T-cell (primary cell): ENCODE results near the gene RPS14. TPM values are rescaled to one million over a fixed set of nuclear protein-coding genes. Genes with fewer than 3 reads are reported as not detected.

Source experiments
- ATAC-seq, 4 experiments: fragments of 200-7000 bp in 3 of 4; fragments of 150-1000 bp in 1 of 4; cut with Tn5 transposase; replicated peaks in 1 of 4; 1 replicate in 3 of 4; 2 replicates in 1 of 4; pipeline ENCODE4 v1.10.0; 2021; ENCODE audit warnings: moderate library complexity in 3 of 4, mild to moderate bottlenecking in 2 of 4, moderate number of reproducible peaks in 1 of 4
- CTCF ChIA-PET, 2 donors: fragments of 300-600 bp; sonication (Branson Sonifier 250); formaldehyde crosslinking; loops; one replicate each; lab custom pipeline; 2022; ENCODE audit warnings: antibody characterized with exemption in 2 of 2; lab: Charles Lee
- POLR2A ChIA-PET, 2 donors: fragments of 300-600 bp; sonication (Branson Sonifier 250); formaldehyde crosslinking; loops; one replicate each; lab custom pipeline; 2022; ENCODE audit warnings: antibody characterized with exemption in 2 of 2; lab: Charles Lee
- DNase-seq, 35 experiments: peaks; one replicate each; pipeline versions ENCODE4 v3.0.0 to v3.0.0-alpha.2; 2013 to 2023
- H3K27ac ChIP-seq: one replicate; pipeline ENCODE4 v1.5.1; 2013; ENCODE audit warnings: low read length
- H3K27me3 ChIP-seq, 2 experiments: replicated peaks in 1 of 2; 1 replicate in 1 of 2; 2 replicates in 1 of 2; pipeline versions ENCODE4 v1.6.1 to v1.7.0; 2013; ENCODE audit warnings: low read length in 1 of 2, mixed read lengths in 1 of 2; ENCODE audit not compliant: control insufficient read depth in 2 of 2, insufficient read depth in 2 of 2; ENCODE audit errors: extremely low read depth in 1 of 2
- H3K36me3 ChIP-seq, 2 donors: 1 replicate in 1 of 2; 2 replicates in 1 of 2; pipeline versions ENCODE4 v1.6.1 to v1.7.0; 2013; ENCODE audit warnings: low read length in 1 of 2; ENCODE audit not compliant: control insufficient read depth in 2 of 2, insufficient read depth in 1 of 2; ENCODE audit errors: extremely low read depth in 1 of 2
- H3K4me1 ChIP-seq, 2 experiments: 1 replicate in 1 of 2; 2 replicates in 1 of 2; pipeline versions ENCODE4 v1.6.1 to v1.7.0; 2013; ENCODE audit warnings: low read length in 2 of 2, mixed read lengths in 1 of 2; ENCODE audit not compliant: insufficient read depth in 2 of 2, control insufficient read depth in 1 of 2; ENCODE audit errors: extremely low read depth in 1 of 2
- H3K4me3 ChIP-seq, 2 donors: 1 replicate in 1 of 2; 2 replicates in 1 of 2; pipeline versions ENCODE4 v1.5.1 to v1.7.0; 2013; ENCODE audit warnings: mild to moderate bottlenecking in 2 of 2, low read length in 1 of 2, moderate library complexity in 1 of 2; ENCODE audit not compliant: control insufficient read depth in 1 of 2; ENCODE audit errors: extremely low read depth in 1 of 2
- H3K9me3 ChIP-seq: 2 replicates; pipeline ENCODE4 v1.7.0; 2013
- H3K27ac Mint-ChIP-seq, 2 donors: one replicate each; pipeline ENCODE4 v1.8.0; 2020 to 2021; ENCODE audit warnings: mild to moderate bottlenecking in 2 of 2, mixed read lengths in 2 of 2
- H3K27me3 Mint-ChIP-seq, 2 donors: one replicate each; pipeline ENCODE4 v1.8.0; 2021 to 2022; ENCODE audit warnings: mixed read lengths in 2 of 2
- H3K36me3 Mint-ChIP-seq: one replicate; pipeline ENCODE4 v1.8.0; 2021; ENCODE audit warnings: mixed read lengths
- H3K4me1 Mint-ChIP-seq, 3 donors: one replicate each; pipeline ENCODE4 v1.8.0; 2020 to 2022; ENCODE audit warnings: mixed read lengths in 3 of 3, mild to moderate bottlenecking in 1 of 3
- H3K4me3 Mint-ChIP-seq, 3 donors: one replicate each; pipeline ENCODE4 v1.8.0; 2020 to 2022; ENCODE audit warnings: mild to moderate bottlenecking in 3 of 3, mixed read lengths in 3 of 3, moderate library complexity in 3 of 3
- H3K9me3 Mint-ChIP-seq, 3 donors: one replicate each; pipeline ENCODE4 v1.8.0; 2020 to 2022; ENCODE audit warnings: mixed read lengths in 3 of 3
- WGBS: methylation state at CpG from one replicate; pipeline ENCODE4 v1.1.5; 2013; ENCODE audit warnings: missing lambda C conversion rate; ENCODE audit not compliant: insufficient coverage; 5-methylcytosine and 5-hydroxymethylcytosine counted together
- total RNA-seq, 35 experiments: library from RNA in 6 of 35; stranded (reverse) in 6 of 35; fragments of 120-200 nt in 1 of 35; gene quantifications; one replicate each; pipeline versions ENCODE4 v1.2.1 to v1.2.4 and lab custom pipeline; 2013 to 2026

RPS14 gene
- total RNA-seq, 5 donors from 2014 or later (not counting 1 experiment from before 2014, with no cell fraction given) = 4,124 to 5,450 (median 5,009) TPM

DNA sequence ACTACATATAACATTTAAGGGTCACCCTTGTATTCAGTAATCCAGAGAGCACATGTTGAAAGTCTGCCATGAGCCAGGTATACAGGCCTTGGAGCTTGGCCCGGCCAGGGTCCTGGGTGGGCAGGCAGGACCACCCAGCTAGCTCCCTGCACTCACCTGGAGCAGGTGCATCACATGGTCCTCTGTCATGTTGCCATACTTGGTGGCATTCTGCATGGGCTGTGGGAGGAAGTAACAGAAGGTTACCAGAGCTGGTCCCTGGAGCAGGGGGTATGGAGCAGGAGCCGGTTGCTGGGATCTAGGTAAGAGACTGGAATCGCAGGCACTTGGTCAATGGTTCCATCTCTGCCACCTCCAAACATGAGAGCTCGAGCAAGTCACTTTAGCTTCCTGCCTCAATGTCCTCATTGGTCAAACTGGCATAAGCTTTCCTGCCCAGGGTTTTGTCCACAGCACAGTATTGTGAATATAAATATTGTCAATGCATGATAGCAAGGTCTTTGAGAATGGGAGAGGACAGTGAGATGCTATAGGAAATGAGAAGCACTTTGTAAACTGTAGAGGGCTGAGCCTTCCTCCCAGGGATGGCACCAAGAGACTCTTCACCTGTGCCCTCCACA is 43.3 kb downstream of the RPS14 start:
- H3K9me3 ChIP-seq = no peaks in the 10 kb centered on the region
- no peak overlapping the region for H3K4me3 ChIP-seq
- Mint-ChIP-seq H3K4me1 (peaks cover 24 to 36% (median 35%) of the 10 kb centered on the region in 3 donors), H3K27ac (no peak overlapping the region), H3K4me3 (no peak overlapping the region), H3K27me3 (no peaks in the 10 kb centered on the region), H3K36me3 (peaks cover 34% of the 10 kb centered on the region), H3K9me3 (no peaks in the 10 kb centered on the region)
- H3K27me3 ChIP-seq = no peaks in the 10 kb centered on the region
- H3K27ac ChIP-seq = no peak overlapping the region
- peaks cover 22 to 68% of the 10 kb centered on the region in 2 donors for H3K36me3 ChIP-seq
- ATAC-seq = no peak
- H3K4me1 ChIP-seq = peaks cover 13 to 48% of the 10 kb centered on the region in 2 experiments
- POLR2A ChIA-PET = no interaction called here
- CTCF ChIA-PET = interaction anchor here in 1 of 2 donors (0.6 kb wide), 1 partner anchor 50 kb away, joined by 3 read pairs; no protein-coding TSS in a partner anchor
- no peak for DNase-seq
- WGBS = 88% methylated on average over 1 of the region's 4 CpGs

DNA sequence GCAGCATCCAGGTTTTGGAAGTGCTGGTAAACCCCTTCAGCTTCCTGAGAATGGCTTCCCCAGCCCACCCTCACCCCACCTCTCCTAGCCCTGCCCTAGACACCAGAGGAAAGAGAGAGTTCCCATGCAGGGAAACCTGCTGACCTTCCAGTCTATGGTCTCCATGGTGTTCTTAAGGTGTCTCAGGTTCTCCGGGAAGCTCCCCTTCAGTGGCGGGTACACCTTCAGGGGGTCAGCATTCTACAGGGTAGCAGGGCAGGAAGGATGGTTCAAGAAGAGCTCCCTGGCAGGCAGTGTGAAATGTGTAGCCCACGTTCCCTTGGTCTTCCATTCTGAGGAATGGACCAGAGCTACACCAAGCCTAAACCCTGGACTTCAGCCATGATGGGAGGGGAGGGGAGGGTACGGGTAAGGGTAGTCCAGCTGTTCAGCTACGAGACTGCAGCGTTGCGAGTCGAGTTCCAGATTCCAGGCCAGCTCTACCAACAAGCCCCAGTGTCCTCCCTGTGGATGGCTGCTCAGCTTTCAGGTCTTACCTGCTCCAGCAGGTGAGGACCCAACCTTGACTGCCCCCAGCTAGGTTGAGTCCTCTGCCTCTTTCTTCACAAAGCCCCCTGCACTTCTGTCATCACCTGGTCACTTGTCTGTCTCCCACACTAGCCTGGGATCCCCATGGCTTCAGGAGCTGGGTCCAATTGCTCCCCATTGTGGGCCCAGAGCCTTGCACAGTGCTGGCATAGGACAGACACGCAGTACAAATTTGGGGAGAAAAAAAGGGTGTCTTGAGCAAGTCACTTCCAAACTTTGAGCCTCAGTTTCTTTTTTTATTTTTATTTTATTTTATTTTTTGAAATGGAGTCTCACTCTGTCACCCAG is 44.4 kb downstream of the RPS14 start:
- Histone ChIP-seq H3K4me1 (peaks cover 5 to 38% of the 10 kb centered on the region in 2 experiments), H3K27ac (no peak overlapping the region), H3K36me3 (peaks cover 27 to 78% of the 10 kb centered on the region in 2 donors), H3K4me3 (no peak overlapping the region), H3K9me3 (no peaks in the 10 kb centered on the region), H3K27me3 (no peaks in the 10 kb centered on the region)
- WGBS = 93% methylated on average over 6 of the region's 9 CpGs
- CTCF ChIA-PET = interaction anchor here (0.6 to 0.8 kb wide), 3 partner anchors 8 to 838 kb away, joined by 3 to 4 read pairs (median 3); no protein-coding TSS in a partner anchor
- Mint-ChIP-seq H3K36me3 (peaks cover 41% of the 10 kb centered on the region), H3K9me3 (no peaks in the 10 kb centered on the region), H3K4me1 (peaks cover 14 to 30% (median 26%) of the 10 kb centered on the region in 3 donors), H3K27ac (no peak overlapping the region), H3K4me3 (peak overlapping the region in 1 of 3 donors; percentile 7), H3K27me3 (no peaks in the 10 kb centered on the region)
- POLR2A ChIA-PET = interaction anchor here in 1 of 2 donors (1.0 kb wide), 1 partner anchor 9 kb away, joined by 3 read pairs; no protein-coding TSS in a partner anchor
- no peak for ATAC-seq
- no peak for DNase-seq

GRCh38 chr5:150404535-150404934 is 45.0 kb downstream of the RPS14 start:
- 98% methylated on average over 8 of the region's 10 CpGs for WGBS
- ATAC-seq (no peak), DNase-seq (no peak)
- Histone ChIP-seq H3K9me3 (no peaks in the 10 kb centered on the region), H3K27me3 (no peaks in the 10 kb centered on the region), H3K4me1 (peaks cover 0 to 31% of the 10 kb centered on the region in 2 experiments), H3K4me3 (no peak overlapping the region), H3K36me3 (peaks cover 32 to 85% of the 10 kb centered on the region in 2 donors), H3K27ac (no peak overlapping the region)
- peaks cover 7 to 28% (median 19%) of the 10 kb centered on the region in 3 donors for H3K4me1 Mint-ChIP-seq
- ChIA-PET CTCF (interaction anchor here in 1 of 2 donors (0.8 kb wide), 1 partner anchor 46 kb away, joined by 3 read pairs; no protein-coding TSS in a partner anchor), POLR2A (interaction anchor here in 1 of 2 donors (1.0 kb wide), 1 partner anchor 9 kb away, joined by 3 read pairs; no protein-coding TSS in a partner anchor)
- no peak overlapping the region for H3K4me3 Mint-ChIP-seq
- no peaks in the 10 kb centered on the region for H3K27me3 Mint-ChIP-seq
- H3K9me3 Mint-ChIP-seq = no peaks in the 10 kb centered on the region
- H3K27ac Mint-ChIP-seq = no peak overlapping the region
- H3K36me3 Mint-ChIP-seq = peaks cover 44% of the 10 kb centered on the region

GRCh38 chr5:150404121-150404520 is 45.4 kb downstream of the RPS14 start:
- ChIA-PET CTCF (no interaction called here), POLR2A (interaction anchor here in 1 of 2 donors (0.6 to 1.0 kb wide), 2 partner anchors 8 to 47 kb away, joined by 3 to 5 read pairs; no protein-coding TSS in a partner anchor)
- Mint-ChIP-seq H3K27me3 (no peaks in the 10 kb centered on the region), H3K36me3 (peaks cover 43% of the 10 kb centered on the region), H3K27ac (peak overlapping the region in 1 of 2 donors; percentile 22), H3K4me3 (no peak overlapping the region), H3K4me1 (peaks cover 7 to 28% (median 19%) of the 10 kb centered on the region in 3 donors), H3K9me3 (no peaks in the 10 kb centered on the region)
- Histone ChIP-seq H3K36me3 (peaks cover 32 to 89% of the 10 kb centered on the region in 2 donors), H3K27ac (no peak overlapping the region), H3K4me1 (peaks cover 0 to 28% of the 10 kb centered on the region in 2 experiments), H3K9me3 (no peaks in the 10 kb centered on the region), H3K27me3 (no peaks in the 10 kb centered on the region), H3K4me3 (no peak overlapping the region)
- no peak for DNase-seq
- 95% methylated on average over 5 of the region's 5 CpGs for WGBS
- ATAC-seq = no peak

GRCh38 chr5:150402901-150403342 is 46.6 kb downstream of the RPS14 start:
- peaks cover 44% of the 10 kb centered on the region for H3K36me3 Mint-ChIP-seq
- peaks cover 31 to 91% of the 10 kb centered on the region in 2 donors for H3K36me3 ChIP-seq
- H3K4me3 ChIP-seq = no peak overlapping the region
- H3K4me1 ChIP-seq = peaks cover 0 to 16% of the 10 kb centered on the region in 2 experiments
- no peaks in the 10 kb centered on the region for H3K9me3 ChIP-seq
- no peaks in the 10 kb centered on the region for H3K27me3 Mint-ChIP-seq
- WGBS = 92% methylated on average over 9 of the region's 12 CpGs
- DNase-seq = no peak
- ChIA-PET POLR2A (no interaction called here), CTCF (no interaction called here)
- ATAC-seq = no peak
- H3K4me1 Mint-ChIP-seq = peaks cover 0 to 17% (median 8%) of the 10 kb centered on the region in 3 donors
- no peak overlapping the region for H3K27ac ChIP-seq
- no peak overlapping the region for H3K4me3 Mint-ChIP-seq
- H3K9me3 Mint-ChIP-seq = no peaks in the 10 kb centered on the region
- peak overlapping the region in 1 of 2 donors; percentile 23 for H3K27ac Mint-ChIP-seq
- H3K27me3 ChIP-seq = no peaks in the 10 kb centered on the region
